GM19023 (cell line): Measurements from ENCODE around the gene LOXL1.

Experiments
- ATAC-seq: cut with Tn5 transposase; IDR thresholded peaks from one replicate; pipeline ENCODE4 v1.9.1; 2021; ENCODE audit warnings: mild to moderate bottlenecking, moderate library complexity; ENCODE audit not compliant: unreplicated experiment

The LOXL1 gene, protein sequence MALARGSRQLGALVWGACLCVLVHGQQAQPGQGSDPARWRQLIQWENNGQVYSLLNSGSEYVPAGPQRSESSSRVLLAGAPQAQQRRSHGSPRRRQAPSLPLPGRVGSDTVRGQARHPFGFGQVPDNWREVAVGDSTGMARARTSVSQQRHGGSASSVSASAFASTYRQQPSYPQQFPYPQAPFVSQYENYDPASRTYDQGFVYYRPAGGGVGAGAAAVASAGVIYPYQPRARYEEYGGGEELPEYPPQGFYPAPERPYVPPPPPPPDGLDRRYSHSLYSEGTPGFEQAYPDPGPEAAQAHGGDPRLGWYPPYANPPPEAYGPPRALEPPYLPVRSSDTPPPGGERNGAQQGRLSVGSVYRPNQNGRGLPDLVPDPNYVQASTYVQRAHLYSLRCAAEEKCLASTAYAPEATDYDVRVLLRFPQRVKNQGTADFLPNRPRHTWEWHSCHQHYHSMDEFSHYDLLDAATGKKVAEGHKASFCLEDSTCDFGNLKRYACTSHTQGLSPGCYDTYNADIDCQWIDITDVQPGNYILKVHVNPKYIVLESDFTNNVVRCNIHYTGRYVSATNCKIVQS

DNA sequence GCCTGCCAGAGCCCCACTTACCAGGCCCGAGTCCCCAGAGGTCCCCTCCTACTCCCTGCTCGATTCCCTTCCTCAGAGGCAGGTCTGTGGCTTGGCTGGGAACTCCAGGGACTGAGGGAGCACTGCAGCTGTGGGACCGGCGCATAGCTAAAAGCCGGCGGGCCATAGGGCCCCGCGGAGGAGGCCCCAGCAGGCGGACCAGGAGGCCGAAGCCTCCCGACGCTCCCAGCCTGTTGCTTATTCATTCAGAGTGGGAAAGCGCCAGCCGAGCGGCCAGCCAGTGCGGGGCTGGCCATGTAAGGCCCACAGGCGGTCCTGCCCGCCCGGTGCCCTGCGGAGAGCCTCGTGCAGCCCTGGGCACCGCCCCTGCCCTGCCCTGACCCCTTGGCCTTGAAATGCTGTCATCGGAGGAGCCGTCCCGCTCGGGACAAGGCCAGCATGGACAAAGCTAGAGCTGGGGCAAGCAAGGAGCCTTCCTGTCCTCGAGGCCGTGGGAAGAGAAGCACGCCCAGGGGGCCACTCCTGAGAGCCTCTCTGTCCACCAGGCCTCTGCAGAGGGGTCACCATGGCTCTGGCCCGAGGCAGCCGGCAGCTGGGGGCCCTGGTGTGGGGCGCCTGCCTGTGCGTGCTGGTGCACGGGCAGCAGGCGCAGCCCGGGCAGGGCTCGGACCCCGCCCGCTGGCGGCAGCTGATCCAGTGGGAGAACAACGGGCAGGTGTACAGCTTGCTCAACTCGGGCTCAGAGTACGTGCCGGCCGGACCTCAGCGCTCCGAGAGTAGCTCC, at the start of gene LOXL1:
Gene LOXL1 (plus strand): TSS at position 244 of the 784 bp plus-strand sequence. CDS start 322 bp downstream, at position 566.
- no peak for ATAC-seq

DNA sequence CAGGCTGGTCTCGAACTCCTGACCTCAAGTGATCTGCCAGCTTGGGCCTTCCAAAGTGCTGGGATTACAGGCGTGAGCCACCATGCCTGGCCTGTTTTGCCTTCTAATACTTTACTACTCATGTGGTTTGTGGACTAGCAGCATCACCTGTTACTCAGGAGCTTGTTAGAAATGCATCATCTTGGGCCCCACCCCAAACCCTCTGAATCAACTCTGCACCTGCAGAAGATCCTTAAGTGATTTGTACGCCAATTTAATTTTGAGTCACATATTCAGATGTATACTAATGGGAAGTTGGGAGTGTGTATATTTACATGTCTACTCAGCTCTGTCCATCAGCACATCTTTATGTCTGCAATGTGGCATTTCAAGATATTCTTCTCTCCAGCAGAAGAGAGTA, 46.8 kb upstream of the LOXL1 start:
- ATAC-seq: no peak

DNA sequence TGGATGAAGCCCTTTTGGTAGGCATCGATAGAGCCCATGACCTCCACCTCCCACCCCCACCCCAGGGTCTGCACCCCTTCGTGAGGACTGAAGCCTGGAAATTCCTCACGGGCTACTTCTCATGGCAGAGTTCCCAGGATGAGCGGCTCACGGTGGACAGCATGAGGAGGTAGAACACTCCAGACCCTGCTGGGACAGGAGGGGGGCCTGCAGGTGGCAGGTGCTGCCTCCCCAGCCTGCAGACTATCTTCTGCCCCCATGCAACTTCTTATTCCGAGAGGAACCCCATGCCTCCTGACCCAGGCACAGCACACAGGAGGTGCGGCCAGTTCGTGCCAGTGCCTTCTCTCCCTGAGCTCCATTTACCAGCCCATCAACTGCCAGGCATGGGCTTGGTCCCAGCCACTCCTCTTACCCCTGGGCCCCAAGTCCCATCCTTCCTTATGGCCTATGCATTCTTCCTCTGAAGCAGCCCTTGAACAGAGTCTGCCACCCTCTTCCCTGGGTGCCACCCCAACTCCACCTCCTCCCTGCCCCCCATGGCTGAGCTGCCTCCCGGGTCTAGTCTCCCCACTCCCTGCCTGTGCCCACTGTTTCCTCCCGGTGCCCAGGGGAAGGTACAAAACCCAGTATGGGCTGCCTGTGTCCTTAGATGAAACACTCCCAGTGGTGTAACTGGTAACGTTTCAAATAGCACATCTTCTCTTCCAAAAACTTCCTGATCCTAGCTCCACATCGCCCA, 44.5 kb upstream of the LOXL1 start:
- ATAC-seq: no peak

DNA sequence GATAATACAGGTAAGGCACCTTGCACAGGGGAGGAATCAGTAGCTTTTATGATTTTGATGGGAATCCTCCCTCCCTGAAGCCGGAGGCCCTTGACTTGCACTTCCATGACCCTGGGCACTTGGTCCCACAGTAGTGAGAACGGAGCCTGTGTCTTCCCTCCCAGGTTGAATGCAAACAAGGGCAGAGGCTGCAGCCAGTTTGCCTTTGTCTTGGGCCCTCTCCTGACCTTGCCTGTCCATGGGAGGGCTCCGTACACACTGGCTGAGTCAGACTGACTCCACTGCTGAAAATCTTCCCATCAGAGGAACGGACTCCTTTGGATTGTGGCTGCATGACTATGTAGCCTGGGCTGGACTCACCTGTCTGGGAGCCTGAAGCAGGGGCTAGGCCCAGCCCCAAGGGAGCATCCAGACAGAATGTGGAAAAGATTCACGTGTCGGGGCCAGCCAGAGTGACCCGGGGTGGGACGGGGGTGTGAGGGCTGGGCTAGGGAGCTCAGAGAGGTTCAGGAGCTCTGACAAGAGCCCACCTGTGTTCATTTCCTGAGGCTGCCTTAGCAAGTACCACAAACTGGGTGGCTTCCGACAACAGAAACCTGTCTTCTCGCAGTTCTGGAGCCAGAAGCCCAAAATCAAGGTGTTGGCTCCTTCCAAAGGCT, 43.4 kb upstream of the LOXL1 start:
- ATAC-seq: no peak

DNA sequence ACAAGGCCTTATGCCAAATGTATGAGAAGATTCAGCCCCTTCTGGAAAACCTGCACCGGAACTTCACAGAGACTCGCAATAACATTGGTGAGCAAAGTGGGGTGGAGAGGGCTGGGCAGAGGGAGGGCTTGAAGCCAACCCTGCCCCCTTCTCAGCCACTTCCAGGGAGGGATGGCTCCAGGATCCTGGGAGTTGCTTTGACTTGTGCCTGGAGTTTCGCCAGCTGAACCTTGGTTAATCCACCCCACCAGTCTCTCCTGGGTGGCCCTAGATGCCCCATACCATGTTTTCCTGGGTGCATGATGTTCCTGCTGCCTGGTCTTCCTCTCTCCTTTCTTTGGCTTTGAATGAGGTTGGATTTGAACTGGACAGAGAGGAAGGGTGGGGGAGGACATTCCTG, 42.1 kb upstream of the LOXL1 start:
- ATAC-seq: no peak

DNA sequence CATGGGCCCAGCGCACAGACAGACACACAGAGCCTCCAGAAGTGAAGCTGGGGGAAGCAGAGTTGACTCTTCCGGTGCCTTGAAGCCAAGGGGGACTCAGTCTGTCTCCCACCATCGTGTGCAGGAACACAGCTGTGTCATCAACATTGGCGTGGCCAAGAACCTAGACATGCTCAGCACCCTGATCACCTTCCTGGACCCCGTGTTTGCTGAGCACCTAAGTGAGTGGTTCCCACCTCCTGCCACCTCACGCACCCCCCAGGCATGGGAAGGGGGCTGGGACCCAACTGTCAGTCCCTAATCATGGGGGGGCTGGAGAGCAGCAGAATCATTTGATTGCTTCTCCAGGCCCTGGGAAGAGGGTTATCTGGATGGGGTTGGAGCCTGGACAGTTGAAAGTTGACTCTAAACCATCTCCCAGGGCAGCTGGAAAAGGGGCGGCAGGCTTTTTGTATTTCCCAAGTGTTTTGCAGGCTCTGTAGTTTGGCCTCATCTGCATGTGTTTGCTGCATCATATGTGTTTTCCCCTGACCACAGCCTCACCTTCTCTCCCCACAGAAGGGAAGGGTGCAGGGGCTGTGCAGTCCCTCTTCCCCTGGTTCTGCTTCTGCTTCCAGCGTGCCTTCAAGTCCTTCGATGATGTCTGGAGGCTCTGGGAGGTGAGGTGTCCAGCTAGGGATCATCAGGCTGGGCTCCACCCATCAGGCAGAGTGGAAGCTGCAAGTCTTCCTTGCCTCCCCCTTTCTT, 40.1 kb upstream of the LOXL1 start:
- ATAC-seq: no peak

DNA sequence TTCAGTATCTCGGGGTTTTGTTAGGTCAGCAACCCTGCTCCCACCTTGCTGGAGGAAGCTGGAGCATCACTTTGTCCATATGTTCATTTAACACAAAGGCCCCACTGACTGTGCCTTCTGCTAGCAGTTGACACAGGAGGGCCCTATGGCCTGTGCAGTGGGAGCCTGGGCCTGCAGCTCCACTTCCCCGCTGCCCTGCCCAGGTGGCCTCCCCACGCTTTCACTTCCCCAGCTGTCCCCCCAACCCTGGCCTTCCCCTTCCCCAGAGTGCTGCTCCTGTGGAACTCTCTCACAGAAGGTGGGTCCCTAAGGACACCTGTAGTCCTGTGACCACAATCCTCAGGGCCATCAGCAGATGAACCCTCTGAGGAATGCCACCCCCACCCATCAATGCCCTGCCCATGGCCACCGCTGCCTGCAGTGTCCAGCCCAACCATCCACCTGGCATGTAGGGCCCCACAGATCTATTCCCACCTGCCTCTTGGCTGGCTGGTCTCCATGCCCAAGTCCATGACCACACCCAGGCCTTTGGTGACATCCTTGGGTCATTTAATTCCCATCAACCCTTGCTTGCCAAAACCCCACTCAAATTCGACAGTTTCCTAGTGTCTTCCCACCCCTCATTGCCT, 39.4 kb upstream of the LOXL1 start:
- ATAC-seq: no peak

DNA sequence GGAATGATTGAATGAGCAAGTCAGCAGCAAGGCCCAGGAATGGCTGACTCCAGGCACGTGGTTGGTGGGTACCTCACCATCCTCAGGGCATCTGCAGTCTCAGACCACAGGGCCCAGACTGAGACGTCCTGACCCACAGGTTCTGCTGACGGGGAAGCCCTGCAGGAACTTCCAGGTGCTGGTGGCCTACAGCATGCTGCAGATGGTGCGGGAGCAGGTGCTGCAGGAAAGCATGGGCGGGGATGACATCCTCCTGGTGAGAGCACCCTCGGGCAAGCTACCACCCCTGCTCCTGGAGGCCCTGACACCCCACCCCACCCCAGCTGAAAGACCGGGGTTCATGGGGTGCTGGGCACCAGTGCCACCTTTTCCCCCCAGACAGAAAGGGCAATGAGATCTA, 38.8 kb upstream of the LOXL1 start:
- no peak for ATAC-seq

DNA sequence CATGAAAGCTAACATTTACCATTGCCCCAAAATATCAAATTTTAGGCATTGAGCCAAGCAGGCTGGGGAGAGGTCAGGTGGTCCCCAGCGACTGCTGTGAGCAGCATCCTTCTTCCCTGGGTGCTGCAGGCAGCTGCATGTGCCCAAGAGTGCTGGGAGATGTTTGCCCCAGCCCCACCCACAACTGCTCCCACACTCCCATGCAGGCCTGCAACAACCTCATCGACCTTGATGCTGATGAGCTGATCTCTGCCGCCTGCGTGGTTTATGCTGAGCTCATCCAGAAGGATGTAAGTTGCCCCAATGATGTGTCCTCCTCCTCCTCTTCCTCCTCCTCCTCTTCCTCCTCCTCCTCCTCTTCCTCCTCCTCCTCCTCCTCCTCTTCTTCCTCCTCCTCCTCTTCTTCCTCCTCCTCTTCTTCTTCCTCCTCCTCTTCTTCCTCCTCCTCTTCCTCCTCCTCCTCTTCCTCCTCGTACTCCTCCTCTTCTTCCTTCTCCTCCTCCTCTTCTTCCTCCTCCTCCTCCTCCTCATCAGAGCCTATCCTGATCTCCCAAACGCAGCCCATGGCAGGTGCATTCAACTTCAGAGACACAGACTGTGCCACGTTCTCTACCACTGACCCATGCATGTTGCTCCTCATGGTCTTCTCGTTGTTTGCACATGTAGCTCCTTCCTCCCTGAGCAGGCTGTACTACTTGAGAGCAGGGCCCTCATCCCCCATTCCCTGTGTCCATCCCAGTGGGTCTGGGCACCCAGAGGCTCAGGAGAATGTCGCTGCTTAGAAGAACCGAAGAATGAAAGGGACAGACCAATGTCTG, 37.8 kb upstream of the LOXL1 start:
- no peak for ATAC-seq

DNA sequence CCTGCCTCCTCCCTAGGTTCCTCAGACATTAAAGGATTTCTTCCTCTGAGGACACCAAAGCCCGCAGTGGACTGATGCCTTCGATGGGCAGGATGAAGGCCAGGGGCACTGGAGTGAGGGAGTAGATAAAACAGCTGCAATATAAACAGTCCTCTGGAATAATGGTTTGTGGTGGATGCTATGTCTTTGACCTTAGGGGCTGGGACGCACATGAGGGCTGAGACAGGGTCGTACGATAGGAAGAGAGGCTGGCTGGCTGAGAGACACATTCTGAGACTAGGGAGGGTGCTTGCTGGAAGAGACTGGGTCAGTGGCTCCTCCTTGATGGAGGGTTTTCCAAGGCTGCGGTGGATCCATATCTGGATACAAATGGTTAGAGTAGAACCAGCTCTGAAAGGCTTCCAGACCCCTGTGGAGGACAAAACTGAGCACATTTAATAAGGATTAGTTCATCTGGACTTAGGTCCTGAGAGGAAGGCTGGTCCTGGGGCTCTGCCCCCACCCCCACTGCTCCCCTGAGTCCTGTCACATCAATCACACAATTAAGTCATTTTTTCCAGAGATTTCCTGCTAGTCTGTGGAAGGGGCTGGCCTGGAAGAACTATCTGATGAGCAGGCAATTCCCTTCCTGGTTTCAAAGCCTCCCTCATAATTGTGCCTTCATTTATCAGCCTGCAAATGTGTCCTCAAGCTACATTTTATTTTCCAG, 37.1 kb upstream of the LOXL1 start:
- ATAC-seq: no peak

DNA sequence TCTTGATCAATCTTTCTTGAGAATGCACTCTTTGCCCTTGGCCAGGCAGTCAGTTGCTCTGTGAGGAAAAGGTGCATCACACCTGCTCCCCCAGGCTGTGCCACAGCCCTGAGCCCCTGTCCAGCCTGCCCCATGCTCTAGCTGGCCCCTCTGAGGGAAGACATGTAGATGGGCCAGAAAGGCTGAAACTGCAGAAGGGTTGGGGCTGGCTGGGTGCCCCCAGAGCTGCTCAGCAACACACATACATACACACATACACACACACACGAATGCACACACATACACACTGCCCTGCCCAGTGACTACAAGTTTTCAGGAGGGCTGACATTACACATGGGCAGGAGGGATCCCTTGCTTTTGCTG, 36.5 kb upstream of the LOXL1 start:
- no peak for ATAC-seq

DNA sequence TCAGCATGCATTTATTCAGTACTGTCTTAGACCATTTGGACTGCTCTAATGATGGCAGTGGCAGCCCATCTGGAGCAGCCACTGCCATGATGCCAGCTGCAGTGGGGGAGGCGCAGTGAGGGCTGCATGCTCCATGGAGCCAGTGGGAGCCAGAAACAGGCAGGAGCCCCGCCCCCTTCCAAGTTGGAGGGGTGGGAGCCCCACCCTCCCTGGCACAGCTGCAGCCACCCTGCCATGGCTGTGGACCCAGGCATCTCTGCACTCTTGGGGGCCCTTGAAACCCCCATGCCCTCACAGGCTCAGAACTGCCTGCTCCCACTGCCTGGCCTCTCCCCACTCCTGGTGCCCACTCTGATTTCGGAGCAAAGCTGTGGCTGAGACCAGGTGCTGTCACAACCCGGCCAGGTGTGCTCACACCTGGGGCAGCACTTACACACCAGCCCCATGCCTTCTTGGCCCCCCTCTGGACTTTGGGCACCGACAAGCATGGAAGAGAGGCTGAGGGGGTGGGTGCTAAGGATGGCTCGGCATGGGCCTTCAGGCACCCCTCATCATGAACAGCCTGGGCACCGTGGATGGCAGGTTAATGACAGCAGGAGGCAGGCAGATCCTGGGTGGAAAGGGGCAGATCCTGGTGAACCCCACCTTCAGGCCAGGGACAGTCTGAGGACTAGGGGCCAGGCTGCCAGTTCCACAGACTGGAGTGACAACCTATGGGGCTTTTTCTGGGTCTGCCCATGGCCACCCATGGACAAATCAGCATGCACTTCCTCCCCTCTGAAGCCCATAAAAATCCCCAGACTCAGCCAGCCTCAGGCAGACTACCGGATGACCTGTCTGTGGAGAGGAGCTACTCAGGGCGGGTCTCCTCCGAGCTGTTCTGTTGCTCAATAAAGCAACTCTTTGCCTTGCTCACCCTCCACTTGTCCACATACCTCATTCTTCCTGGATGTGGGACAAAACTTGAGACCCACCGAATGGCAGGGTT, 34.6 kb upstream of the LOXL1 start:
- ATAC-seq: no peak

DNA sequence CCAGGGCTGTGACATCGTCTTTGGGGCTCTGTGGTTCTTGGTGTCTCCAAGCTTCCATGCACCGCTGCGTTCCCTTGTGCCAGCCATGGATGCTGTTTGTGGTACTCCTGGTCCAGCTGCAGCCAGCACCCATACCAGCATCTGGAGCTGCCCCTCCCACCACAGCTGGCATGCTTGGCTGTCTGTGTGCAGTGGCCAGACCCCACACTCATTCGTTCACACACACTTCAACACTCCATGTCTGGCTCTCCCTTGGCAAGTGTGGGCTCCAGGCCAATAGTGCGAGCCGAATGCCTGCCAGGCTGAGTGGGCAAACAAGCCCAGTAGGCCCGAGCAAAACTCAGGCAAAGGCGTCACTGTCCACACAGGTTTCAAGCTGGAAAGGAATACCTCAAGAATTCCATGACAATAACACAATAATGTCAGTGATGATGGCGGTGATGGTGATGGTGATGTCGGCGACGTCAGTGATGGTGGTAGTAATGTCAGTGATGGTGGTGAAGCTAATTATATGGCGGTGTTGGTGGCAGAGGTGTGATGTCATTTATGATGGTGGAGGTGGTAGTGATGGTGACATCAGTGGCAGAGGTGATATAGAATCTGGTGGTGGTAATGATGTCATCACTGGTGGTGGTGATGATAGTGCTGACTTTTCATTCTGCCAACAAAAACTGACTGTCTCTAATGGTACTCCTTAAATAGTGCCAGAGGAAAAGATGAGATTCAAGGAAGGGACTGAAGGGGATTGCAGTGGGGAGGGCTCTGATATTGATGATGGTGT, 33.6 kb upstream of the LOXL1 start:
- ATAC-seq: no peak

DNA sequence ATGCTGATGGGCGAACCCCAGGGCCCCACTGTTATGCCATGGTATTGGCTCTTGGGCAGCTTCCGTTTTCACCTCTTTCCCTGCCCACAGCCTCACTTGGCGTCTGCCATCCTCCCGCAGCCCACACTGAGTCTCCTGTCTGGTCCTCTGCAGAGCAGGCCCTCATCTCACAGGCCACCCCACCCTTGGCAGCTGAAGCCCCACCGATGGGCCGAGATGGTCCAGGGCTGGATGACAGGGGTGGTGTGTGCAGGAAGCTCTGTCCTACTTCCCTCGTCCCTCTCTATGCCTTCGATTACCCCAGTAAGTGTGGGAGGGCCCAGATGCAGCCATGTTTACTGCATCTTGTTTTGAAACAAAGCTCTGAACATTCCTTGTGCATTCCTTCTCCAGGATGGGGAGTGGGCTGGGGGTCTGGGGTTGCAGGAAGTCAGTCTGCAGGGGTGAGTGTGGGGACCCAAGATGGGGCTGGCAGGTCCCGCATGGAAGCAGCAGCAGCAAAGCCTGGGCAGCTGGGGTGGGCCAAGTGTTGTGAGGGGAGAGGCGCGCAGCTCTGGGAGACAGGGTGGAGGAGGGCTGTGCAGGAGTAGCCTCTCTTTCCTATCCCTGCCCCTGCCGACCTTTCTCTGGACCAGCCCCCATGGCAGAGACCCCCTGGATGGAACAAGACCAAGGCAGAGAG, 32.0 kb upstream of the LOXL1 start:
- ATAC-seq: no peak

DNA sequence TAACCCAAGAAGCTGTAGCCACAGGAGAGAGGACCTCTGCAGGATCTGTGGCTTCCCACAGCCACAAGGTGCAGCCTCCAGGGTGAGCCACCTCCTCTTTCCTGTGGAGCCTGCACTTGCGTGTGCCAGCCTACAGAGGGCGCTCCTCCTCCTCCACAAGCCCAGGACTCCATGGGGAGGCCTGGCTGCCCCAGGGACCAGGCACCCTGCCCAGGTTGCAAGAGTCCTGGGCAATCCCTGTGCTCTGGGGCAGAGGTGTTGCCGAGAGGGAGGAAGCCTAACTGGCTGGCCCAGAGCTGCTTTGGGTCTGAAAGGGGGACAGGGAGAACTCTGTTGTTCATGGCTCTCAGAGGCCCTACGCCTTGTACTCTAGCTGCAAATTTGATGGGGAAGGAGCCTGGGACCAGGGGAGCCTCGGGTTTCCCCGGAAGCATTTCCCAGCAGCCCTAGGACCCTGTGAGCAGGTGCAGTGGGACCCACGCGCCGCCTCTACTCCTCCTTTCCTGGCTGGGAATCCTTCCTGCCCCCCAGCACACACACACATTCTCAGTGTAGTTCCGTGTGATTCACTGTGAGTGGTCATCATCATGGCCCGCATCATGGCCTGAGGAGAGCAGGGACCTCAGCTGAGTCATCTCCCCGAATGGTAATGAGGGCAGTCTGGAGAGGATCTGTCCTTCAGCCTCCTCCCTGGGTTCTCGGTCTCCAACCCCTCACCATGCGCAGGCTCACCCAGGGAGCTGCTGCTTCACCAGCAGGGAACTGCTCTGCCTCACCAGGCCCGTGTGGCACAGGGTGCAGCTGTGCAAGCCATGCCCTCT, 28.6 kb upstream of the LOXL1 start:
- no peak for ATAC-seq
